Hematopoietic multipotent progenitor cell treated with erythropoietin and hydrocortisone succinate and interleukin-3 and kit ligand, for 8 days (in vitro differentiated cells): ENCODE data around the gene MET.
"Not testable (repeated sequence)": the region's sequence is repeated elsewhere in the genome, so short reads cannot be mapped to it uniquely, and the experiment has no call there.

ENCODE experiments used
- DNase-seq: peaks from one replicate; pipeline ENCODE4 v3.0.0-alpha.2; 2015

Gene MET

GRCh38 chr7:116757283-116757682, 85.3 kb downstream of the MET start:
- DNase-seq, result no peak

- not testable (repeated sequence) for DNase-seq
Measured at GRCh38 chr7:116759642-116760041, 87.6 kb downstream of the MET start.

- no peak for DNase-seq
Measured at GRCh38 chr7:116762971-116763370, 91.0 kb downstream of the MET start.

- DNase-seq, result no peak
Measured at GRCh38 chr7:116763647-116764046, 91.7 kb downstream of the MET start.

- no peak for DNase-seq
Measured at GRCh38 chr7:116766881-116767280, 94.9 kb downstream of the MET start.

GRCh38 chr7:116769546-116769945, 97.5 kb downstream of the MET start:
- DNase-seq, result no peak

GRCh38 chr7:116770941-116771340, 98.9 kb downstream of the MET start:
- DNase-seq, result no peak

- no peak for DNase-seq
Measured at GRCh38 chr7:116771640-116772039, 99.6 kb downstream of the MET start.

- DNase-seq, result no peak
Measured at GRCh38 chr7:116772423-116772863, 100.4 kb downstream of the MET start.

- DNase-seq, result no peak
Measured at GRCh38 chr7:116772926-116773749, 101.1 kb downstream of the MET start.

GRCh38 chr7:116776046-116776445, 104.0 kb downstream of the MET start:
- no peak for DNase-seq

- DNase-seq, result no peak
Measured at GRCh38 chr7:116776610-116777289, 104.8 kb downstream of the MET start.

GRCh38 chr7:116777651-116778281, 105.8 kb downstream of the MET start:
- DNase-seq, result no peak

GRCh38 chr7:116779216-116779615, 107.2 kb downstream of the MET start:
- DNase-seq, result no peak

- no peak for DNase-seq
Measured at GRCh38 chr7:116779931-116780330, 107.9 kb downstream of the MET start.

- DNase-seq, result no peak
Measured at GRCh38 chr7:116780521-116780920, 108.5 kb downstream of the MET start.

- no peak for DNase-seq
Measured at GRCh38 chr7:116780966-116781365, 109.0 kb downstream of the MET start.

- DNase-seq, result no peak
Measured at GRCh38 chr7:116781584-116781983, 109.6 kb downstream of the MET start.

- no peak for DNase-seq
Measured at GRCh38 chr7:116782177-116782711, 110.2 kb downstream of the MET start.

GRCh38 chr7:116783666-116784318, 111.8 kb downstream of the MET start:
- no peak for DNase-seq

GRCh38 chr7:116784647-116785046, 112.7 kb downstream of the MET start:
- no peak for DNase-seq

- DNase-seq, result no peak
Measured at GRCh38 chr7:116785843-116786242, 113.8 kb downstream of the MET start.
